GM23248 (cell line): Measurements from ENCODE around the gene ATP5PO.

ENCODE experiments used
- EZH2 ChIP-seq: fragments of 200-600 bp; sonication (generic); IDR thresholded peaks from 2 replicates; pipeline ENCODE4 v1.6.1; 2018; ENCODE audit warnings: antibody characterized with exemption, mild to moderate bottlenecking; ENCODE audit not compliant: insufficient read depth, poor library complexity, severe bottlenecking
- EZH2phosphoT487 ChIP-seq: fragments of 200-600 bp; sonication (generic); IDR thresholded peaks from 2 replicates; pipeline ENCODE4 v1.6.1; 2018; ENCODE audit warnings: antibody characterized with exemption, moderate library complexity, mild to moderate bottlenecking, low read depth; ENCODE audit not compliant: insufficient read depth

GRCh38 chr21:33937931-33938339, 22.3 kb upstream of the ATP5PO start:
- TF ChIP-seq EZH2 (no peak), EZH2phosphoT487 (no peak)
